WTC11 (cell line): ENCODE measurements around the gene LAMA2. TPM values are rescaled to one million over a fixed set of nuclear protein-coding genes. Genes with fewer than 3 reads are reported as not detected.

Source experiments
- ATAC-seq: fragments of 200-7000 bp; cut with Tn5 transposase; 2 replicates; pipeline ENCODE4 v1.10.0; 2021; ENCODE audit warnings: mild to moderate bottlenecking, moderate library complexity
- CTCF ChIA-PET: fragments of 300-600 bp; sonication (Branson Sonifier 250); formaldehyde crosslinking; loops from one replicate; lab custom pipeline; 2021; ENCODE audit warnings: antibody characterized with exemption; lab: Charles Lee
- POLR2A ChIA-PET: fragments of 350-600 bp; sonication (Branson Sonifier 250); formaldehyde crosslinking; loops from one replicate; lab custom pipeline; 2021; ENCODE audit warnings: antibody characterized with exemption; lab: Charles Lee
- DNase-seq: peaks from one replicate; pipeline ENCODE4 v3.0.0; 2021; ENCODE audit warnings: low spot score
- H3K27ac Mint-ChIP-seq: 2 replicates; pipeline ENCODE4 v1.8.0; 2021; ENCODE audit warnings: mixed read lengths
- H3K27me3 Mint-ChIP-seq: 2 replicates; pipeline ENCODE4 v1.8.0; 2021; ENCODE audit warnings: low read depth, mild to moderate bottlenecking, moderate library complexity, mixed read lengths
- H3K36me3 Mint-ChIP-seq: 2 replicates; pipeline ENCODE4 v1.8.0; 2021; ENCODE audit warnings: mixed read lengths
- H3K4me1 Mint-ChIP-seq: 2 replicates; pipeline ENCODE4 v1.8.0; 2022; ENCODE audit warnings: mixed read lengths
- H3K4me3 Mint-ChIP-seq: 2 replicates; pipeline ENCODE4 v1.8.0; 2021; ENCODE audit warnings: mild to moderate bottlenecking, moderate library complexity, mixed read lengths
- H3K9me3 Mint-ChIP-seq: 2 replicates; pipeline ENCODE4 v1.8.0; 2021; ENCODE audit warnings: mixed read lengths
- ARID4B ChIP-seq: sonication (generic); formaldehyde crosslinking; IDR thresholded peaks from 2 replicates; pipeline ENCODE4 v1.8.0; 2023; ENCODE audit warnings: missing genetic modification reagents, mild to moderate bottlenecking, borderline replicate concordance
- ATF3 ChIP-seq: sonication (generic); formaldehyde crosslinking; conservative IDR thresholded peaks from 2 replicates; pipeline ENCODE4 v1.8.1; 2022; ENCODE audit warnings: mild to moderate bottlenecking, missing genetic modification reagents
- CREM ChIP-seq: sonication (generic); formaldehyde crosslinking; IDR thresholded peaks from 2 replicates; pipeline ENCODE4 v1.8.1; 2022; ENCODE audit warnings: mild to moderate bottlenecking, missing genetic modification reagents, moderate library complexity
- E2F4 ChIP-seq: sonication (generic); formaldehyde crosslinking; IDR thresholded peaks from 2 replicates; pipeline ENCODE4 v1.8.1; 2022; ENCODE audit warnings: low read depth, mild to moderate bottlenecking, moderate library complexity, missing genetic modification reagents, borderline replicate concordance
- GABPB1 ChIP-seq: sonication (generic); formaldehyde crosslinking; IDR thresholded peaks from 2 replicates; pipeline ENCODE4 v1.8.1; 2023; ENCODE audit warnings: mild to moderate bottlenecking, missing genetic modification reagents
- KAT7 ChIP-seq: sonication (generic); formaldehyde crosslinking; IDR thresholded peaks from 2 replicates; pipeline ENCODE4 v1.8.1; 2023; ENCODE audit warnings: missing genetic modification reagents, mild to moderate bottlenecking, borderline replicate concordance
- NFE2L1 ChIP-seq: sonication (generic); formaldehyde crosslinking; IDR thresholded peaks from 2 replicates; pipeline ENCODE4 v1.8.1; 2023; ENCODE audit warnings: missing genetic modification reagents
- OVOL2 ChIP-seq: fragments of 250-450 bp; sonication (Bioruptor Pico); IDR thresholded peaks from 2 replicates; pipeline ENCODE4 v1.9.0; 2021; ENCODE audit warnings: mild to moderate bottlenecking, borderline replicate concordance
- PREB ChIP-seq: sonication (generic); formaldehyde crosslinking; IDR thresholded peaks from 2 replicates; pipeline ENCODE4 v1.8.1; 2022; ENCODE audit warnings: mild to moderate bottlenecking, missing genetic modification reagents, moderate library complexity, borderline replicate concordance
- SOX15 ChIP-seq: fragments of 250-450 bp; sonication (Bioruptor Pico); IDR thresholded peaks from 2 replicates; pipeline ENCODE4 v1.9.0; 2021; ENCODE audit warnings: mild to moderate bottlenecking
- STAT6 ChIP-seq: sonication (generic); formaldehyde crosslinking; conservative IDR thresholded peaks from 2 replicates; pipeline ENCODE4 v1.8.1; 2023; ENCODE audit warnings: mild to moderate bottlenecking, low read depth, missing genetic modification reagents, moderate library complexity
- TEAD1 ChIP-seq: sonication (generic); formaldehyde crosslinking; IDR thresholded peaks from 2 replicates; pipeline ENCODE4 v1.8.0; 2022; ENCODE audit warnings: mild to moderate bottlenecking, missing genetic modification reagents
- USF2 ChIP-seq: sonication (generic); formaldehyde crosslinking; IDR thresholded peaks from 2 replicates; pipeline ENCODE4 v1.8.1; 2023; ENCODE audit warnings: mild to moderate bottlenecking, missing genetic modification reagents, moderate library complexity
- ZBTB43 ChIP-seq: sonication (generic); formaldehyde crosslinking; IDR thresholded peaks from 2 replicates; pipeline ENCODE4 v1.8.1; 2023; ENCODE audit warnings: mild to moderate bottlenecking, missing genetic modification reagents
- ZNF121 ChIP-seq: sonication (generic); formaldehyde crosslinking; IDR thresholded peaks from 2 replicates; pipeline ENCODE4 v1.8.0; 2023; ENCODE audit warnings: missing genetic modification reagents
- ZNF281 ChIP-seq: sonication (generic); formaldehyde crosslinking; IDR thresholded peaks from 2 replicates; pipeline ENCODE4 v1.8.0; 2023; ENCODE audit warnings: mild to moderate bottlenecking, missing genetic modification reagents
- total RNA-seq: library from RNA; stranded (reverse); gene quantifications from 3 replicates; pipeline ENCODE4 v1.2.3, GENCODE V29; 2021

LAMA2 gene
- total RNA-seq, 1 experiment from 2014 or later = 6.6 TPM

GRCh38 chr6:129516005-129516404, 633.1 kb downstream of the LAMA2 start:
- TF ChIP-seq PREB (no peak), KAT7 (CRISPR knock-in tag) (no peak), ZNF281 (CRISPR knock-in tag) (no peak), STAT6 (no peak), CREM (no peak), E2F4 (CRISPR knock-in tag) (no peak), NFE2L1 (CRISPR knock-in tag) (no peak), SOX15 (no peak), ZNF121 (CRISPR knock-in tag) (no peak), GABPB1 (CRISPR knock-in tag) (no peak), TEAD1 (CRISPR knock-in tag) (no peak), ARID4B (CRISPR knock-in tag) (no peak), OVOL2 (no peak), USF2 (CRISPR knock-in tag) (no peak), ZBTB43 (CRISPR knock-in tag) (no peak), ATF3 (CRISPR knock-in tag) (no peak)
- ATAC-seq = no peak
- no peaks in the 10 kb centered on the region for H3K9me3 Mint-ChIP-seq
- no peaks in the 10 kb centered on the region for H3K36me3 Mint-ChIP-seq
- ChIA-PET CTCF (interaction anchor here (2.4 kb wide), 1 partner anchor 16 kb away, joined by 7 read pairs; no protein-coding TSS in a partner anchor), POLR2A (no interaction called here)
- H3K27ac Mint-ChIP-seq = no peak overlapping the region
- no peak overlapping the region for H3K4me3 Mint-ChIP-seq
- H3K27me3 Mint-ChIP-seq = no peaks in the 10 kb centered on the region
- H3K4me1 Mint-ChIP-seq = peaks cover 9% of the 10 kb centered on the region
- no peak for DNase-seq
